T1000 (cell line): Measurements from ENCODE around the gene C16orf95.

Experiments
- DNase-seq: peaks from one replicate; lab custom pipeline; 2025; ENCODE audit warnings: mixed read lengths; lab: John Stamatoyannopoulos, UW

Gene C16orf95

DNA sequence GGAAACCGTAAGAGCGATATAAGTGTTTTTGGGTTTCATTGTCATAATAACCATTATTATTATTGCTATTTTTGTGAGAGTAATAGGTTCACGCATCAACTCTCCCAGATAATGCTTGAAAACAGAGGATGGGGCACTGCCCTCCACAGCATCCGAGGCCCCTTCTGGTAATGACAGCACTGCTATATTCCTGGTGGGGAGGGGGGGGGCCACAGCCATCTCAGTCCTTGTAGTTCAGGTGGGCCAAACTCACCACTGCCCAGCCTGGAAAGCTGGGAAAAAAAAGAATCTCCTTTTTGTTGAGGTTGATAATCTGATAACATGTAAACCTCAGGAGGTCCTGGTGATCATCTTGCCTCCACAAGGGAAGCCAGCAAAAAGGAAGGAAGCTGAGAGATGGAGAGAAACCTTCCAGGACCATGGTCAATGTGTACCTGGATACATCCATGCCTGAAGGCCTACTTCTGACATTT lies 706 bp downstream of the C16orf95 start:
- no peak for DNase-seq

DNA sequence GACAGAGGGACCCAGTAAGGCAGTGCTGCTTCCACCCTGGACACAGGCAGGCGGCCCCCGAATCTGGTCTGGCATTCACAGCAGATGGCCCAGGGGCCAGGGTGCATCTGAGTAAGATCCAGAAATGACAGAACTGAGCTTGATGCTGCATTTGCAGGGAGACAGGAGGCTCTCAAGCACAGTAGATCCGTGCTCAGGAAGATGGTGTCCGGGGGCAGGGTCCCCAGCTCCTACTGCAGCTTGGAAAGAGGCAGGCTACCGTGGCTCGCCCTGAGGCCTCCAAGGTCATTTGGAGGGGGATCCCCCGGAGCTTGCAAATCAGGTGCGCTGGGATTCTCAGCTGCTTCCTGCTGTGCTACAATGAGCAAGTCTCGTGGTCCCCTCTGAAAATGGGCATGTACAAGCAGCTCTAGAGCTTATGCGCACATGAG lies 2.2 kb downstream of the C16orf95 start:
- DNase-seq = no peak

DNA sequence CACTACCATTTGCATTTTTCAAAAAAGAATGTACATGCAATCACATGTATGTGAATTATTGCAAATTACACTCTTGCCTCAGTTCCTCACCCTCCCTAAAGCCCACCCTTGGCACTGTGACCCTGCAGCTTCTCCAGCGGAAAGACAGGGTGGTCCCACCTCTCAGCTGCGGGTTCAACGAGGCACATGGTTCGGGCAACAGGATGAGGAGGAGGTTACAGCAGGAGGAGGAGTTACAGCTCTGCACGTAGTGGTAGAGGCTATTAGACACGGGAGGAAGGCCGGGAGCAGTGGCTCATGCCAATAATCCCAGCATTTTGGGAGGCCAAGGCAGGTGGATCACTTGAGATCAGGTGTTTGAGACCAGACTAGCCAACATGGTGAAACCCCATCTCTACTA lies 5.2 kb downstream of the C16orf95 start:
- DNase-seq = no peak

DNA sequence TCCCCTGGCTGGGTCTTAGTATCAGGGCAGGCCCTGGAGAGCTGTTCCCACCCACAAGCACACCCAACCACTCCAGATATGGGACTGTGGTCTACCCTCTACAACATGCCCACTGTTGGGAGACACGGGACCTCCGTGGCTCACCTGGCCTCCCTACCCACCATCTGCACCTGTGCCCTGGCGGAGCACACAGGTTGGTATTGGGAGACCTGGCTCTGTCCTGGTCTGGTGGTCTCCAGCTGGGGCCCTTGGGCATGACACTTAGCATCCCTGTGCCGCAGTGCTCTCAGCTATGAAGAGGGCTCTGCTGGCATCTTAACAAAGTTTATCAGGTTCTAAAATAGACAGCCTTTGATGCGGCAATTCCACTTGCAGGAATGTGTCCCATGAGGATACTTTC lies 5.8 kb downstream of the C16orf95 start:
- DNase-seq = no peak

DNA sequence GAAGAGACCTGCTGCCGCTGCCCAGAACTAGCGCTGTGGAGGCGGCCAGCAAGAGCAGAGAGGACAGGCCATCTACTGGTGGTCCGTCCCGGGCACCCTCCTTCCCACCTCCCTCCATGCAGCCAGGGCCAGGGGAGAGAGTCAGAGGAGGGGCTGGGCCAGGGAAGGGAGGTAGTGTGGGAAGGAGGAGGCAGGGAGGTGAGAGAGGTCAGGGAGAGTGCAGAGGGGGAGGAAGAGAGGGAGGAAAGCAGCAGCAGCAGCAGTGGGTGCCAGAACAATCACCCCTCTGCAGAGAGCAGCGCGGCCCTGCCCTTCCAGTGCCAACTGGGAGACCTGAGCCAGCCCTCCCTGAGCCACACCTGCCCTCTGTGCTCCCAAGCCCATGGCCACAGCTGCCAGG lies 6.6 kb downstream of the C16orf95 start:
- DNase-seq = no peak

DNA sequence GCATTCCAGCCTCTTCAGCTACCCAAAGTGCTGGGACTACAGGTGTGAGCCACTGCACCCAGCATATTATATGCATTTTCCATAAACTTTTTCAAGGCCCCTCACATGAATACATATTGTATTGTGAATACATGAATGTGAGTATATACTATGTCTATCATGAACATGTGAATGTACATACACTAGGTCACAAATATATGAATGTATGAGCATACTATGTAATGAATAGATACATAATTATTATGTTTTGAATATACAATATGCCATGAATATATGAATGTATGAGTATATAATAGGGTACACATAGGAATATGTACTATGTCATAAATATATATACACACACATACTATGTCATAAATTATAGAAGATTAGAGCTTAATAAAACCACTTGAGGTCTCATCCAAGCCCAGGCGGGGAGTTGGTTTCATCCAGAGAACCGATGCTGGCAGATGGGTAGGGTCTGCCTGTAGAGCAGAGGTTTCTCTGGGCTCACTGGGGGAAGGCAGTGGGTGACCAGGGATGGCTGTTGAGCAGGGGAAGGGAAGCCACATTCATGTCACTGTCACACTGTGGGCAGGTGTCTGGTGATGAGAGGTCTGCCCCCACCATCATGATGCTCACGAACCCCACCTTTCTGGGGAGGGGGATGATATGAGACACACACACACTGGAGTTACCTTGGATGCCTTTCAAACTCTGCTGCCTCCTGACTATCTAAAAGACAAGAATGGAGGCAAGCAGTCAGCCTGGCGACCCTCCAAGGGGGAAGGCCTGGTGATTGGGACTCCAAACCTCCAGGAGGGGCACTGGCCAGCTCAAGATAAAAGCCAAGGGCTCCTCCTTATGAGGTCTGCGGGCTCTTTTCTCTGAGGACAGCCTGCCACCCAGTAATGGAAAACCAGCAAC lies 7.3 kb downstream of the C16orf95 start:
- DNase-seq = no peak

DNA sequence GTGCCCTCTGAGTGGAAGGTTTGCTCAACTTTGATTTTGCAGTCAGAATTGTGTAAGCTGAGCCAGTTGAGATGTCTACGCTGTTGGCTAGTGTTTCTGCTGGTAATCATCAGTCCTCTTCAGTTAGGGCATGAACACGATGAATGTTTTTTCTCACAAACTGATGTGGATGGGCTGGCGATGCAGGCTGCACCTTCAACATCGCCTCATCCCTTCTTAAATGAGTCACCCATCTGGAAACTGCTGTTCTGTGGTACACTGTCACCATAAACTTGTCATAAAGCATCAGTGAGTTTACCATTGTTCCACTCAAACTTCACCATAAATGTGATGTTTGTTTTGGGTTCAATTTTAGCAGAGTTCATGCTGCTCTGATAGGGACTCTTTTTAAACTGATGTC lies 8.4 kb downstream of the C16orf95 start:
- DNase-seq = no peak

DNA sequence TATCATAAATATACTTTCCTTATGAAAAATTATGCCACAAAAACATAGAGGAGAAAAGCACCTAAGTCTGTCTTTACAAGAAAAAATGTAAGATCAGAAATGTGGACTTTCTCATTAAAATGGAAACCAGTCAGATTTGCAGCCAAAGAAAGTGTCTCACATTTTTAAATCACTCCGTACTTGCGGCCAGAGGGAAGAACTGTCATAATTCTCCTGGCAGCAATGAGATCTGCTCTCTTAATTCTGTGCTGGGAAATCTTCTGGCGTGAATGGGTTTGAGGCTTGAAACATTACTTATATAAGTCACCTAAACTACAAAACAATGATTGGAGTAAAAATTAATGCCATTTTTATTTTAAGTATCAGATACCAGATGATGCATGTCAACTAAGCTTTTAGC lies 10.7 kb downstream of the C16orf95 start:
- no peak for DNase-seq

DNA sequence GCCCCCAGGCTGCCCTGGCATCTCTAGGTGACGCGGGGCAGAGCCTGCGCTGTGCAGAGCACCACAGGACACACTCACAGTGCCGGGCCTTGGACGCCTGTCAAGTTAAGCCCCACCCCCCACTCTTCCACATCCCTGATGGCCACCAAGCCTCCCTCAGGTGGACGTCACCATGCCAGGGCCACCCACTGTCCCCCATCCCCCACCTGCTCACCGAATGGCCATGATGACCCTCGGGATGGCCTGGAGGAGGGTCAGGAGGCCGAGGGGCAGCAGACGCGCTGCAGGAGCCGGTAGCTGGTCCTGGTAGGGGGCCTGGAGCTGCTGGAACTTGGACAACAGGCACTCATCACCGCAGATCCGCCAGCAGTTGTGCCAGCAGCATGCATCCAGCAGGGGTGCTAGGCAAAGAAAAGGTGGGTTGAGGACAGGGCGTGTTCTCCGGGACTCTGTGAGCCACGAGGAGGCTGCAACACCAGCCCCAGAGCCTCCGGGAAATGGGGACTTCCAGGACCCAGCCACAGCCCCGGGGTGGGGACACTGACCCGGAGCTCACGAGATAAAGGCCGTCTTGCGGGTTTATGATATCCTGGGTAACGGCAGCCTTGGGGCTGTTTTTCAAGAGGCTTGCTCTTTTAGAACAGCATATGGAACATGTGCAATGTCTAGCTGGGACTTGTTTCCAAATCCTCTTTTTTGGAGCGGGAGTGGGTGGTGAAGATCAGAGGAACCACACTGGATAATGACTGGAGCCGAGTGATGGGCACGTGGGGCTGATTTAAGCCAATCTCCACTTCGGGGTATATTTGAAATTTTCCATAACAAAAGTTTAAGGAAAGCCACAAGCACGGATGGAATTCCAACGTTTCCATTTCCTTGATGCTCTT lies 11.4 kb downstream of the C16orf95 start:
- no peak for DNase-seq

DNA sequence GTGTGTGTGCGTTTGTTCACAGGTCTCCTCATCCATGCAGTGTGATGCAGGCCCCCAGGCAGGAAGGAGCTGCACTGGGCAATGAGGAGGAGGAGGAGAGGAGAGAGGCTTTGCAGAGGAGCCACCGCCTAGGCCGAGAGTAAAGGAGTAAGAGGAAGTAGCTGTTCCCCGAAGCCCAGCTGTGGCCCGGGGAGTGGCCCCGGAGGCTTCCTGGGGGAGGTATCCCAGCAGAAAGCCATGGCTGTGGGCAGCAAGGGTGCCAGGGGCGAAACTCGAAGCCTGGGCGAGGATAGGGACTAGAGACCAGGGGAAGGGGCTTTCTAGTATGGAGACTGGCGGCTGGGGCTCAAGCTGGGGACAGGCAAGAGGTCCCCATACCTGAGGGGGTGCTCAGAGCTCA lies 12.2 kb downstream of the C16orf95 start:
- DNase-seq = no peak

DNA sequence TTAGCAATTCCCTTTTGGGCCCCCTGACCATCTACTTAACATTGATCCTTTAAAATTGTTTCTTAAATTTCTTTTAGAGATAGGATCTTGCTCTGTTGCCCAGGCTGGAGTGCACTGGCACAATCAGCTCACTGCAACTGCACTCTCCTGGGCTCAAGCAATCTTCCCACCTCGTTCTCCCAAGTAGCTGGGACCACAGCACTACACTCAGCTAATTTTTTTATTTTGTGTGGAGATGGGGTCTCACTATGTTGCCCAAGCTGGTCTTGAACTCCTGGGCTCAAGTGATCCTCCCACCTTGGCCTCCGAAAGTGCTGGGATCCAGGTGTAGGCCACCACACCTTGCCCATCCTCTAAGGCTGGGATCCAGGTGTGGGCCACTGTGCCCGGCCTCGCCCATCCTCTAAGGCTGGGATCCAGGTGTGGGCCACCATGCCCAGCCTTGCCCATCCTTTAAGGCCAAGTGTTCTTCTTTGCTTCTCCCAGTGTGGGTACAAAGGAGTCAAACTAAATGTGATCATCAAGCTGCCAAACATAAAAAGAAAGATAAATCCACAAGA lies 13.2 kb downstream of the C16orf95 start:
- DNase-seq = no peak

DNA sequence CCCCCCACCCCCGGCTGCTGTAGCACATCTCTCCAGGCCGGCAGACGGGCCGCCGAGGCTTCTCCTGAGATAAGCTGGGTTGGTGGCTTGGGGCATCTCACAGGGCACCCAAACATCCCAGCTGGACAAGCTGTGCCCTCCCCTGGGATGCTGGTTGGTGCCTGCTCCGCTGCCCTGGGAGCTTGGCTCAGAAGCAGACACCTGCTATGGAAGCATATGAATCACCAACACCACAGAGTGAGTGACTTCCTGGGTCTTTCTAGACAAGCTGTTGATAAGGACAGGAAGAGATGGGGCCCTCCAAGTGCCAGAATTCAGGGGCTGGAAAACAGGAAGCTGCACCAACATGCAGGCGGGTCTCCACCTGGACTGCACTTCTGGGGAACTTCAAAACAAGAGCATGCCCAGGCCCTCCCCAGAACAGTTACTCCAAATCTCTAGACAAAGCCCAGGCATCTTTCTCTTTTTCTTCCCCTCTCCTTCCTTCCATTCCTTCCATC lies 13.7 kb downstream of the C16orf95 start:
- no peak for DNase-seq

DNA sequence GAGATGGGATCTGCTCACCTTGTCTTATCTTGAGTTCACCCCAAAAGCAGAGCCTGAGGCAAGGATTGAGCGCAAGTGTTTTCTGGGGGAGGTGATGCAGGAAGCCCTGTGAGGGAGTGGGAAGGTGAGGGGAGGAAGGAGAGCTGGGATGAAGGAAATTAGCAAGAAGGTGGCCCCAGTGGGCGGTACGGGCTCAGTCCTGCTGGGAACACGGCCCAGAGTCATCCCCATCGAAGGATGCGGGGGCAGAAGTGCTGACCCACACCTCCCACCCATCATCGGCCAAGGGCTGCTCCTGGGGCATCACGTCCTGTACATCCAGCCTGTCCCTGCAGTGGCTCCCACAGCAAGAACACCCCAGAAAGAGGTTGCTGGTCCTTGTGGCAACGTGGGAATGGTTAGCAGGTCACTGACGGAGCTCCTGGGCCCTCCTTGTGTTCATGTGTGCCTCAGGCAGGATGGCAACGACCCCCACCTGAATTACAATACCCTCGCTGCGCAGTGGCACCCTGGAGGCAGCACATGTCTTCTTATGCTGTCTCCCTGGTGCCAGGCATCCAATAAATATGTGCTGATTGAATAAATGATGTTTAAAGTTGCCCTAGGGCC lies 18.2 kb downstream of the C16orf95 start:
- no peak for DNase-seq

DNA sequence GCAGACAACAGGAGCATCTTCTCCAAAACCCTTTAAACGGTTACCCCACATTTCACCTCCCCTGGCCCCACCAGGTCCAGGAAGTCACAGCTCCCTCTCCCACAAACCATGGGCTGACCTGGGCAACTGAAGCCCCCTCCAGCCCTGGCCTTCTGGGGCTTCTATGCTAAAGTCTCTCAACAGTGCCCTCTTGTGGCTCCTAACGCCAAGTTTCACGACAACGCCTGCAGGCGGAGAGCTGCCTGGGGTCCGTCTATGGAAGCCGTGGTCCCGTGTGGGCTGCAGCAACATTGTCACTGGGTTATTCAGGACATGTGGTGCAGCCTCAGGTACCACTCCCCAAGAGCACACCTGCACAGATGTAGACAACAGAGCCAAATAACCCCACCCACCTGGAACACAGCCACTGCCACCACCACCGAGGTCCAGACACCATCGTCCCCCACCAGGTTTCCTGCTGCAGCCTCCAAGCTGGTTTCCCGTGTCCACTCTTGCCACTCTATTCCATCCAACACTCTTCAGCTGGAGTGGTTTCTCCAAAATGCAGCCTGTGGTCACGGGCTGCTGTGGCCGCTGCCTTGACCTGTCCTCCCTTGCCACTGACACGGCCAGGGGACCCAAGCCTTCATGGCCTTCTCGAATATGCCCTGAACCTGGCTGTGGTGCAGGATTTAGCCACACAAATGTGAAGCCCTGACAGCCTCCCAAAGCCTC lies 19.1 kb downstream of the C16orf95 start:
- DNase-seq = no peak

DNA sequence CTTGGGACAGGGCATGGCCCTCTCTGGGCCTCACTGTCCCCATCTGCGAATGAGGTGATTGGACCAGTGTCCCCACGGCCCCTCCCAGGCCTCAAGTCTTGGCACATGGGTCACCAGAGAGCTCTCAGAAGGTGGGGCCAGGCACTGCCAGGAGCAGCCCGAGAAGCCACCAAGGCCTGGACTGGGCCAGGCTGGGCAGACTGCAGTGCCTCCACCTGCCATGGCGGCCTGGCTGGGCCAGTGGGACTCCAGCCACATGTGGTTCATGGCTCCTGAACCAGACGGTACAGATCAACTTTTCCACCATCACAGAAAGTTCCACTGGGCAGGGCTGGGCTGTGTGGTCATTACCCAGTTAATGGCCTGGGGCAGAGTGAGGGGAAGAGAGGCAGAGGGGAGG lies 19.8 kb downstream of the C16orf95 start:
- no peak for DNase-seq

DNA sequence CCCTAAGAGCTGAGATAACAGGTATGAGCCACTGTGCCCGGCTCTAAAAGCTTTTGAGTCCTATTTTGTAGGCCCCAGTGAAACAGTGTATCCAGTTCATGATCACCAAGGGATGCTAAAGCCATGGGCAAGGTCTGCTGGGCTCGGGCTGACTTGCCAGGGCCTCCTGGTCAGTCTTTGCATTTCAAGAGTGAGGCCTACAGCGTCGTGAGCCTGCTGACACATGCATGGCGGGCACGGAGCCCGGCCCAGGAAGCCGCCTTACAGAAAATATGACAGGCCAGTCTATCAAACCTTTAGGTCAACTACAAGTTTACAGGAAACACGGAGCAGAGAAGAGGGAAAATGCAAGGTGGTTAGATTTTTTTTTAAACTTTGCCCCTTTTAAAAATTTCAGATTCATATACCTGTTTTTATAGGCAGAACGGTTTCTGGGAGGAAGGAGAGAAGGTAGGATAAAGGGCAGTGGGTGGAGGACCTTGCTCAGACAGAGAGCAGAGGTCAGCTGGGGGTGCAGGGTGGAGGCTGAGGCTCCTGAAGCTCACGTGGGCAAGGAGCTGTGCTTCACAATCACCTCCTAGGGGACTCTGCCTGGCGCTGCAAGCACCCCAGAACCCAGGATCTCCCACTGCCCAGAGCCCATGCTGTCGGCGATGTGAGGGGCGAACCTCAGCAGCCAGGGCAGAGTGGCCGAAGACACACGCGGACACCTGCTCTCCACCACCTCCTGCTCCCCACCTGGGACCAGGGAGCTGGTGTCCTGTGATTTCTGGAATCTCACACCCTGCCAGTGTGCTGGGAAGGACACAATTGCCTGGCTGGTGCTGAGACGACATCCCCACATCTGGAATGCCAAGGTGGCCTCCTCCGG lies 21.3 kb downstream of the C16orf95 start:
- DNase-seq = no peak

DNA sequence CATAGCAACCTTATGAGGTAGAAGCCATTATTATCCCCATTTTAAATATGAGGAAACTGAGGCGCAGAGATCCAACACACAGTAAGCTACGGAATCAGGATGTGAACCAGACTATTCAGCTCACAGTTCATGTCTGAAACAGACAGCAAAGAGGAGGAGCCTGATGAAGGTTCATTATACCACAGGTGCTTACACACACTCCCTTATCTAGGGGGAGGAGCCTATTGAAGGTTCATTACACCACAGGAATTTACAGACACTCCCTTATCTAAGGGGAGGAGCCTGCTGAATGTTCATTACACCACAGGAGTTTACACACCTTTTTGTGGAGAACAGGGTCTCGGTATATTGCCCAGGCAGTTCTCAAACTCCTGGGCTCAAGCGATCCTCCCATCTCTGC lies 21.9 kb downstream of the C16orf95 start:
- no peak for DNase-seq

DNA sequence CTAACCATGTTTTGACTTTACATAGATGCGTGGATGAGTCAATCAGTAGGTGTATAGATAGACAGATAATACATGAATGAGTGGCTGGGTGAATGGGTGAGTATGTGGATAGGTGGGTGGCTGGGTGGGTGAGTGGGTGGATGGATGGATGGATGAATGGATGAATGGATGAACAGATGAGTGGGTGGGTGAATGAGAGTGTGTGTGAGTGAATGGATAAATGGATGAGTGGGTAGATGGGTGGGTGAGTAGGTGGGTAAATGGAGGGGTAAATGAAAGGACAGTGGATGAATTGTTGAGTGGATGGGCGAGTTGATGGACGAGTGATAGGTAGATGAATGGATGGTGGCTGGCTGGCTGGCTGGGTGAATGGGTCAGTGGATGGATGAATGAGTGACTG lies 23.2 kb downstream of the C16orf95 start:
- DNase-seq = no peak

DNA sequence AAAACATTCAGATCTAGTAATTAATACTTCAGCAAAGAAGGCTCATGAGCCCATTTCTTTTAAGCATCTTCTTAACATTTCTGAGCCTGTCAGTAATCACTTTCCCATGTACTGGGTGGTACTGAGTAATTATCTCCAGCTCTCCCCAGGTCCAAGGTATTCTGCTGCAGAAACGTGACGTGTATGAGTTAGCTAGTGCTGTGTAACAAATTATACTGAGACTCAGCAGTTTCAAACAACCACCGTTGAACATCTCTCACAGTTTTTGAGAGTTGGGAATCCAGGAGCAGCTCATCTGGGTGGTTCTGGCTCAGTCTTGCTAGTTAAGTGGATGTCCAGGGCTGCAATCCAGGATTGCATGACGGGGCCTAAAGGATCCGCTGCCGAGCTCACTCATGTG lies 25.2 kb downstream of the C16orf95 start:
- no peak for DNase-seq

DNA sequence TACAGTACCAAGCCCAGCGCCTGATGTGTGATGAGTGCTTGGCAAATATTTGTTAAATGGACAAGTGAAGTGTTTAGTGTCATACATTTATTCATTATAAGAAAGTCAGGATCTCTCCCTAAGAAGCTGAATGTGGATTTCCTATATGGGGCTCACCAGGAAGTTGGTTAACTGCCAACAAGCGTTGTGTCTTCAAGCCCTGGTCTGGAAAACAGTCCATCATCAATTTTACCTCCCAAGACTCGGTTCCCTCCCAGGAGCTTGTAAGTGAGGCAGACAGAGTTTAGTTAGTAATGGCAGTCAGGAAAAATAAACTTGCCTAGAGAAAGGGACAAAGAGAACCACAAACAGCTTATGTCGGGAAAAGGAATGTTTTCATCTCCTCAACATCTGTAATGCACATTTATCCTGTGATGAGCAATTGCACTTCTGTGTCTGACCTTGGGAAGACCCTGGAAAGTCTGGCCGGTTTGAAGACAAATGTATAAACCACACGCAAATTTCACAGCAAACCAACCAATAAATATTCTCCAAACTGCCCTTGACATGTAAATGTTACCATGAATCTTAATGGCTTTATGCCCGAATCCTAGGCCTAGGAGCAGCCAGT lies 28.3 kb downstream of the C16orf95 start:
- DNase-seq = no peak
